PFSK-1 (cell line): ENCODE results near the gene DPYD.

Source experiments
- FOXP2 ChIP-seq: optimal IDR thresholded peaks from 2 replicates; pipeline ENCODE3; 2011; ENCODE audit warnings: borderline replicate concordance, control low read depth, inconsistent platforms; ENCODE audit not compliant: insufficient read depth; ENCODE audit errors: extremely low read length, extremely low read depth
- POLR2AphosphoS5 ChIP-seq: IDR thresholded peaks from 2 replicates; pipeline ENCODE4 v1.6.1; 2012; ENCODE audit warnings: low read depth, mild to moderate bottlenecking, control low read depth, low read length, moderate library complexity
- SIN3A ChIP-seq: IDR thresholded peaks from 2 replicates; pipeline ENCODE4 v1.6.1; 2012; ENCODE audit warnings: mild to moderate bottlenecking, low read length, moderate library complexity, borderline replicate concordance; ENCODE audit not compliant: insufficient read depth
- TAF1 ChIP-seq: IDR thresholded peaks from 2 replicates; pipeline ENCODE4 v1.6.1; 2012; ENCODE audit warnings: low read length, control low read depth, borderline replicate concordance; ENCODE audit not compliant: insufficient read depth
- TF ChIP-seq, protein P1 (sequence below), 2 experiments: IDR thresholded peaks; 2 replicates each; pipeline versions ENCODE4 v1.6.1 to v1.8.0; 2011 to 2012; ENCODE audit warnings: low read depth in 2 of 2, low read length in 2 of 2, control low read depth in 1 of 2, inconsistent platforms in 1 of 2, mild to moderate bottlenecking in 1 of 2, moderate library complexity in 1 of 2; ENCODE audit not compliant: insufficient read depth in 1 of 2

The DPYD gene

DNA sequence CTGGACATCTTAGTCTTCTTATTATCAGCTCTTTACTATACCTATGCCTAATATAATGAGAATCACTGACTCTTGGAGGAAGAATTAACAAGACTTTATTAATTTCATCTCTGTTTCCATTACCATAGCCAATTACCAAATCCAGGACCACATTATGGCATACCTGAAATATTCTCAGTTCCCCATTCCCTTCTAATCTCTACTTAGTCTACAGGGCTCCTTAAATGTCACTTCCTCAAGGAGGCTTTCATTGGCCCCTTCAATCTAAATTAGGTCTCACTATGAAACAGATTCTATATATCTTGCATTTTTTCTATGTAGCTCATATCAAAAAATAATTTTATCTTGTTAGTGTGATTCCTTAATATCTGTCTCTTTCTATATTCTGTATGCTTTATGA lies 828.0 kb downstream of the DPYD start:
- TF ChIP-seq TAF1 (no peak), POLR2AphosphoS5 (no peak), SIN3A (no peak), FOXP2 (no peak)
- TF ChIP-seq, protein P1, sequence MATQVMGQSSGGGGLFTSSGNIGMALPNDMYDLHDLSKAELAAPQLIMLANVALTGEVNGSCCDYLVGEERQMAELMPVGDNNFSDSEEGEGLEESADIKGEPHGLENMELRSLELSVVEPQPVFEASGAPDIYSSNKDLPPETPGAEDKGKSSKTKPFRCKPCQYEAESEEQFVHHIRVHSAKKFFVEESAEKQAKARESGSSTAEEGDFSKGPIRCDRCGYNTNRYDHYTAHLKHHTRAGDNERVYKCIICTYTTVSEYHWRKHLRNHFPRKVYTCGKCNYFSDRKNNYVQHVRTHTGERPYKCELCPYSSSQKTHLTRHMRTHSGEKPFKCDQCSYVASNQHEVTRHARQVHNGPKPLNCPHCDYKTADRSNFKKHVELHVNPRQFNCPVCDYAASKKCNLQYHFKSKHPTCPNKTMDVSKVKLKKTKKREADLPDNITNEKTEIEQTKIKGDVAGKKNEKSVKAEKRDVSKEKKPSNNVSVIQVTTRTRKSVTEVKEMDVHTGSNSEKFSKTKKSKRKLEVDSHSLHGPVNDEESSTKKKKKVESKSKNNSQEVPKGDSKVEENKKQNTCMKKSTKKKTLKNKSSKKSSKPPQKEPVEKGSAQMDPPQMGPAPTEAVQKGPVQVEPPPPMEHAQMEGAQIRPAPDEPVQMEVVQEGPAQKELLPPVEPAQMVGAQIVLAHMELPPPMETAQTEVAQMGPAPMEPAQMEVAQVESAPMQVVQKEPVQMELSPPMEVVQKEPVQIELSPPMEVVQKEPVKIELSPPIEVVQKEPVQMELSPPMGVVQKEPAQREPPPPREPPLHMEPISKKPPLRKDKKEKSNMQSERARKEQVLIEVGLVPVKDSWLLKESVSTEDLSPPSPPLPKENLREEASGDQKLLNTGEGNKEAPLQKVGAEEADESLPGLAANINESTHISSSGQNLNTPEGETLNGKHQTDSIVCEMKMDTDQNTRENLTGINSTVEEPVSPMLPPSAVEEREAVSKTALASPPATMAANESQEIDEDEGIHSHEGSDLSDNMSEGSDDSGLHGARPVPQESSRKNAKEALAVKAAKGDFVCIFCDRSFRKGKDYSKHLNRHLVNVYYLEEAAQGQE (IDR thresholded peaks at IDR 0.05; ENCODE audit: insufficient read depth in 1 of 2, low read depth in 2 of 2, low read length in 2 of 2), result no peak

DNA sequence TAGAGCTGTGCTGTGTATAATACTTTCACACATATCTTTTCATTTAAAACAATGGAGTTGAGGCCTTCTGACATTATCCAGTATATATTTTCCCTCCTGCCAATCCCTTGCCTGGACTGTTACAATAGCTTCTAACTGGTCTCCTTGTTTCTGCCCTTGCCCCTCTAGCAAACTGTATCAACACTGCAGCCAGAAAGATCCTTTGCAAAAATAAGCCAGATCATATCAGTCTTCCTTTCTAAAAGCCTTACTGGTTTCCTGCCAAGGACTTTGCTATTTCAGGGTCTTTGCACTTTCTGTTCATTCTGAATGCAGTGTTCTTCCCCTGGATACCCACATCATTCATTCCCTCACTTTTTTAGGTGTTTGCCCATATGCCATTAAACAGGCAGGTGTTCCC lies 829.2 kb downstream of the DPYD start:
- TF ChIP-seq, protein P1 (IDR thresholded peaks at IDR 0.05; ENCODE audit: insufficient read depth in 1 of 2, low read depth in 2 of 2, low read length in 2 of 2), result no peak
- TF ChIP-seq SIN3A (no peak), POLR2AphosphoS5 (no peak), TAF1 (no peak), FOXP2 (no peak)

DNA sequence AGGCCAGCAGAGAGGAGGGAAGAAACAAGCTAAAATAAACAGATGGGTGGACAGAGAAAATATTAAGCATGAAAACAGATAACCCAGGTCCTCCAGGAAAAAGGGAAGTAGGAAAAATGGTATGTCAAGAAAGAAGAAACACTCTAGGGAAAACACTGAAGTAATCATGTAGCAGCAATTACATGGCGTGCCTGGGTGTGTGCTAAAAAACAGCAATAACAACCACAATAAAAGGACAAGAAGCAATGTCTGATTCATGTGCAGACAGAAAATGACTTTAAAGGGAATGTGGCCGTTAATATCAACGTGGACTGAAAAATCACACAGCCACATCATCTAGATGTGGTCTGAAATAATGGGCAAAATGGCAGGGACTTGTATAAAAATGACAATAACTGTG lies 829.6 kb downstream of the DPYD start:
- no peak for TF ChIP-seq SIN3A
- no peak for TF ChIP-seq FOXP2
- no peak for TF ChIP-seq POLR2AphosphoS5
- TF ChIP-seq, protein P1 (IDR thresholded peaks at IDR 0.05; ENCODE audit: insufficient read depth in 1 of 2, low read depth in 2 of 2, low read length in 2 of 2), result no peak
- no peak for TF ChIP-seq TAF1

DNA sequence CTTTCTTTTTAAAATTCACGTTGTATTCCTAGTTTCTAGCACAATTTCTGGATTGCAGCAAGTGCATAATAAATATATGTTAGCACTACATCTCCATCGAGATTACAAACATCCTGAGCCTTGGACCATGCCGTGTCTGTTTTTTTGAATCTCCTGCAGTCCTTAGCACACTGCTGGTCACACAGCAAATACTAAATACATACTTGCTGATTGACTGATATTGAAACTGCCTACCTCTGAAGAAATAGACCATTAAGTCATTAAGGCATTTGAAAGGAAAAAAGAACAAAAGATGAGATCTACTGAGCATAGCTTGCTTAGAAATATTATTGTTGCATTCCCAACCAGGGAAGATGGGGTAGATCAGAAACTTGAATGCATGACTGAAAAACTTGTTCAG lies 830.1 kb downstream of the DPYD start:
- TF ChIP-seq SIN3A (no peak), POLR2AphosphoS5 (no peak), TAF1 (no peak), FOXP2 (no peak)
- TF ChIP-seq, protein P1 (IDR thresholded peaks at IDR 0.05; ENCODE audit: insufficient read depth in 1 of 2, low read depth in 2 of 2, low read length in 2 of 2), result no peak

DNA sequence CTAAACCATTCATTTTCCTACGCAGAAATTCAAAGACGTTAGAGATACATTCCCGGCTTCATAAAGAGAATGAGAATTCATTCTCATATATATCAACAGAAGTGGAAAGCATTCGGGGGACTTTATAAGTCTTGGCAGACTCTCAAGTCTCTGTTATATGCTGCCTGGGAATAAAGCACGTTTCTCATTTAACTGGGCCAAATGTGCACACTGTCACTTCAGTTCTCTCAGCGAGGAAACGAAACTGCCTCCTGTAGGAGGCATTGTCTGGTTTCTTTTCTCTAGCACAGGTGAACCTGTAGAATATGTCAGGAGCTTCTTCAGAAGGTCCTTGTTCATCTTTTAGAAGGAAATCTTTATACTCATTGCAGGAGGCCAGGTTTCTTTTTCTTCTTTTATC lies 831.7 kb downstream of the DPYD start:
- TF ChIP-seq TAF1 (no peak), SIN3A (no peak), FOXP2 (no peak), POLR2AphosphoS5 (no peak)
- TF ChIP-seq, protein P1 (IDR thresholded peaks at IDR 0.05; ENCODE audit: insufficient read depth in 1 of 2, low read depth in 2 of 2, low read length in 2 of 2), result no peak
